ENCODE results near the gene ART3.
"Not testable (repeated sequence)": the region's sequence is repeated elsewhere in the genome, so short reads cannot be mapped to it uniquely, and the experiment has no call there.

- TF ChIP-seq, protein P1, sequence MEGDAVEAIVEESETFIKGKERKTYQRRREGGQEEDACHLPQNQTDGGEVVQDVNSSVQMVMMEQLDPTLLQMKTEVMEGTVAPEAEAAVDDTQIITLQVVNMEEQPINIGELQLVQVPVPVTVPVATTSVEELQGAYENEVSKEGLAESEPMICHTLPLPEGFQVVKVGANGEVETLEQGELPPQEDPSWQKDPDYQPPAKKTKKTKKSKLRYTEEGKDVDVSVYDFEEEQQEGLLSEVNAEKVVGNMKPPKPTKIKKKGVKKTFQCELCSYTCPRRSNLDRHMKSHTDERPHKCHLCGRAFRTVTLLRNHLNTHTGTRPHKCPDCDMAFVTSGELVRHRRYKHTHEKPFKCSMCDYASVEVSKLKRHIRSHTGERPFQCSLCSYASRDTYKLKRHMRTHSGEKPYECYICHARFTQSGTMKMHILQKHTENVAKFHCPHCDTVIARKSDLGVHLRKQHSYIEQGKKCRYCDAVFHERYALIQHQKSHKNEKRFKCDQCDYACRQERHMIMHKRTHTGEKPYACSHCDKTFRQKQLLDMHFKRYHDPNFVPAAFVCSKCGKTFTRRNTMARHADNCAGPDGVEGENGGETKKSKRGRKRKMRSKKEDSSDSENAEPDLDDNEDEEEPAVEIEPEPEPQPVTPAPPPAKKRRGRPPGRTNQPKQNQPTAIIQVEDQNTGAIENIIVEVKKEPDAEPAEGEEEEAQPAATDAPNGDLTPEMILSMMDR (IDR thresholded peaks at IDR 0.05; ENCODE audit: low read depth, low read length, poor library complexity, severe bottlenecking): not testable (repeated sequence)
- not testable (repeated sequence) for TF ChIP-seq EZH2phosphoT487 (IDR thresholded peaks at IDR 0.05; ENCODE audit: borderline replicate concordance, low read length)
Measured at GRCh38 chr4:76043306-76043705, 31.2 kb upstream of the ART3 start.

All from DOHH2 (cell line).